ENCODE data around the gene HEBP1.

GRCh38 chr12:12946686-12947355 is 53.2 kb downstream of the HEBP1 start:
- TF ChIP-seq CTCF (optimal IDR thresholded peaks at IDR 0.05 in 1 of 3, IDR thresholded peaks at IDR 0.05 in 1 of 3, conservative IDR thresholded peaks at IDR 0.05 in 1 of 3; ENCODE audit: extremely low read depth in 1 of 3, insufficient read depth in 2 of 3, low read length in 3 of 3) (no peak), EZH2 (IDR thresholded peaks at IDR 0.05; ENCODE audit: low read length) (no peak)
